A549 (cell line): Measurements from ENCODE around the gene SRCIN1. TPM values are rescaled to one million over a fixed set of nuclear protein-coding genes. Genes with fewer than 3 reads are reported as not detected.
A peak's percentile ranks its signal among the peaks of the same experiment; 100 is the strongest.

ENCODE experiments used
- ATAC-seq, 2 experiments: fragments of 200-7000 bp in 1 of 2; fragments of >200 bp in 1 of 2; cut with Nextera tagmentation in 1 of 2; cut with Tn5 transposase in 1 of 2; 3 replicates each; pipeline versions ENCODE4 v1.8.0 to v1.9.1; 2018 to 2020; ENCODE audit warnings: mild to moderate bottlenecking in 1 of 2, moderate library complexity in 1 of 2
- CTCF ChIA-PET: fragments of 300-600 bp; sonication (Branson Sonifier 250); formaldehyde crosslinking; extraction: SDS; loops from one replicate; lab custom pipeline; 2021; ENCODE audit warnings: antibody characterized with exemption, inconsistent platforms; lab: Yijun Ruan, JAX
- POLR2A ChIA-PET: fragments of 350-600 bp; formaldehyde crosslinking; extraction: SDS; loops from one replicate; lab custom pipeline; 2021; ENCODE audit warnings: antibody characterized with exemption, inconsistent platforms; lab: Yijun Ruan, JAX
- DNase-seq, 2 experiments: peaks; one replicate each; pipeline versions ENCODE4 v3.0.0 to v3.0.0-alpha.2; 2011 to 2016; ENCODE audit warnings: low read depth in 1 of 2, low spot score in 1 of 2
- FAIRE-seq: peaks from 2 replicates; lab custom pipeline; 2011; peaks lifted over from hg19 to GRCh38; lab: Jason Lieb, UNC
- H3K27ac ChIP-seq, 2 experiments: fragments of >200 bp; sonication (Bioruptor Twin); formaldehyde crosslinking; 3 replicates each; pipeline ENCODE4 v1.5.1; 2016 to 2017
- H3K4me1 ChIP-seq: fragments of >200 bp; sonication (Bioruptor Twin); formaldehyde crosslinking; 3 replicates; pipeline ENCODE4 v1.6.1; 2016
- H3K4me2 ChIP-seq: fragments of >200 bp; sonication (Bioruptor Twin); formaldehyde crosslinking; 3 replicates; pipeline ENCODE4 v1.6.1; 2016
- H3K4me3 ChIP-seq: fragments of >200 bp; sonication (Bioruptor Twin); formaldehyde crosslinking; 3 replicates; pipeline ENCODE4 v1.5.1; 2016
- H3K9me3 ChIP-seq: fragments of >200 bp; sonication (Bioruptor Twin); formaldehyde crosslinking; 3 replicates; pipeline ENCODE4 v1.6.1; 2016
- CBX2 ChIP-seq: fragments of 200-600 bp; sonication (generic); IDR thresholded peaks from 2 replicates; pipeline ENCODE4 v1.6.1; 2016; ENCODE audit warnings: low read depth, mild to moderate bottlenecking, borderline replicate concordance
- CHD4 ChIP-seq: fragments of 200-600 bp; sonication (generic); IDR thresholded peaks from 2 replicates; pipeline ENCODE4 v1.6.1; 2016; ENCODE audit warnings: antibody characterized with exemption, mild to moderate bottlenecking, borderline replicate concordance
- CTCF ChIP-seq: fragments of >200 bp; sonication (Bioruptor Twin); formaldehyde crosslinking; IDR thresholded peaks from 3 replicates; pipeline ENCODE4 v1.5.1; 2016
- EHF ChIP-seq: fragments of 250-450 bp; sonication (Bioruptor Pico); IDR thresholded peaks from 2 replicates; pipeline ENCODE4 v1.5.0; 2020; ENCODE audit warnings: mild to moderate bottlenecking
- EHMT2 ChIP-seq: fragments of 200-600 bp; sonication (generic); IDR thresholded peaks from 2 replicates; pipeline ENCODE4 v1.6.1; 2016; ENCODE audit warnings: antibody characterized with exemption, low read depth, mild to moderate bottlenecking, moderate library complexity
- FOSL2 ChIP-seq, 2 experiments: fragments of 450-650 bp in 1 of 2; fragments of >200 bp in 1 of 2; sonication (Bioruptor Twin) in 1 of 2; formaldehyde crosslinking; IDR thresholded peaks; 2 replicates each; pipeline versions ENCODE4 v1.5.0 to v1.6.1; 2016 to 2020; ENCODE audit warnings: mild to moderate bottlenecking in 1 of 2, moderate library complexity in 1 of 2
- FOXS1 ChIP-seq: fragments of 250-450 bp; sonication (Bioruptor Pico); IDR thresholded peaks from 2 replicates; pipeline ENCODE4 v1.5.0; 2020; ENCODE audit warnings: mild to moderate bottlenecking, moderate library complexity
- HDAC2 ChIP-seq: fragments of 200-600 bp; sonication (generic); IDR thresholded peaks from 2 replicates; pipeline ENCODE4 v1.6.1; 2016
- HMGXB4 ChIP-seq: fragments of 250-450 bp; sonication (Bioruptor Pico); IDR thresholded peaks from 2 replicates; pipeline ENCODE4 v1.5.0; 2021; ENCODE audit warnings: mild to moderate bottlenecking, moderate library complexity, borderline replicate concordance
- HOXB13 ChIP-seq: fragments of 250-450 bp; sonication (Bioruptor Pico); IDR thresholded peaks from 2 replicates; pipeline ENCODE4 v1.5.0; 2020; ENCODE audit warnings: low read depth, mild to moderate bottlenecking, moderate library complexity
- HOXB5 ChIP-seq: fragments of 250-450 bp; sonication (Bioruptor Pico); IDR thresholded peaks from 2 replicates; pipeline ENCODE4 v1.5.0; 2020; ENCODE audit warnings: mild to moderate bottlenecking, moderate library complexity
- KDM1A ChIP-seq: fragments of 200-600 bp; sonication (generic); IDR thresholded peaks from 2 replicates; pipeline ENCODE4 v1.6.1; 2016; ENCODE audit warnings: low read depth, mild to moderate bottlenecking
- MAFK ChIP-seq: fragments of 450-650 bp; IDR thresholded peaks from 2 replicates; pipeline ENCODE4 v1.6.1; 2014; ENCODE audit not compliant: partially characterized antibody
- MYC ChIP-seq: IDR thresholded peaks from 2 replicates; pipeline ENCODE4 v1.6.1; 2012; ENCODE audit warnings: mild to moderate bottlenecking, inconsistent platforms, low read length, improper control_type of control experiment, borderline replicate concordance
- NR3C1 ChIP-seq: fragments of >200 bp; sonication (Bioruptor Twin); formaldehyde crosslinking; IDR thresholded peaks from 3 replicates; pipeline ENCODE4 v1.6.1; 2017
- PHF8 ChIP-seq: fragments of 200-600 bp; sonication (generic); IDR thresholded peaks from 2 replicates; pipeline ENCODE4 v1.6.1; 2016; ENCODE audit warnings: low read depth, mild to moderate bottlenecking, antibody characterized with exemption, moderate library complexity, borderline replicate concordance
- POLR2A ChIP-seq: IDR thresholded peaks from 2 replicates; pipeline ENCODE4 v1.6.1; 2012; ENCODE audit warnings: mild to moderate bottlenecking, low read length
- RAD21 ChIP-seq, 2 experiments: fragments of >200 bp in 1 of 2; sonication (Bioruptor Twin) in 1 of 2; formaldehyde crosslinking in 1 of 2; IDR thresholded peaks in 1 of 2; conservative IDR thresholded peaks in 1 of 2; 2 replicates in 1 of 2; 3 replicates in 1 of 2; pipeline ENCODE4 v1.6.1; 2012 to 2018; ENCODE audit warnings: inconsistent platforms in 1 of 2
- RARB ChIP-seq: fragments of 250-450 bp; sonication (Bioruptor Pico); IDR thresholded peaks from 2 replicates; pipeline ENCODE4 v1.8.0; 2021; ENCODE audit warnings: mild to moderate bottlenecking, moderate library complexity
- SMC3 ChIP-seq: fragments of >200 bp; sonication (Bioruptor Twin); formaldehyde crosslinking; IDR thresholded peaks from 3 replicates; pipeline ENCODE4 v1.6.1; 2018; ENCODE audit warnings: inconsistent platforms
- ZSCAN20 ChIP-seq: fragments of 250-450 bp; sonication (Bioruptor Pico); IDR thresholded peaks from 2 replicates; pipeline ENCODE4 v1.8.0; 2022; ENCODE audit warnings: mild to moderate bottlenecking, moderate library complexity
- WGBS: methylation state at CpG from one replicate; pipeline ENCODE4 v1.1.6; 2017; ENCODE audit errors: missing lambda C conversion rate; 5-methylcytosine and 5-hydroxymethylcytosine counted together
- polyA minus RNA-seq: library from RNA; depleted of rRNA, polyadenylated mRNA; stranded (reverse); fragments of >200 nt; gene quantifications from 2 replicates; pipeline ENCODE4 v1.2.3, GENCODE V29; 2011; rRNA and poly(A)+ RNA removed
- polyA plus RNA-seq, 4 experiments: library from polyadenylated mRNA; depleted of rRNA in 3 of 4; stranded (reverse); fragments of >200 nt; fragmentation: RNase III in 1 of 4; extraction: RNeasy Plus Mini Kit Qiagen cat#74134 plus additional on column Dnase treatment in 1 of 4; gene quantifications; 2 replicates in 3 of 4; 3 replicates in 1 of 4; pipeline ENCODE4 v1.2.3, GENCODE V29; 2011 to 2017
- TF ChIP-seq, protein P1 (sequence below): fragments of 250-450 bp; sonication (Bioruptor Pico); IDR thresholded peaks from 2 replicates; pipeline ENCODE4 v1.5.0; 2020; ENCODE audit warnings: low read depth, mild to moderate bottlenecking, moderate library complexity
- TF ChIP-seq, protein P2 (sequence below): fragments of >200 bp; sonication (Bioruptor Twin); formaldehyde crosslinking; IDR thresholded peaks from 3 replicates; pipeline ENCODE4 v1.6.1; 2016
- TF ChIP-seq, protein P3 (sequence below): fragments of 200-600 bp; sonication (generic); IDR thresholded peaks from 2 replicates; pipeline ENCODE4 v1.6.1; 2016; ENCODE audit warnings: antibody characterized with exemption, mild to moderate bottlenecking, moderate library complexity
- TF ChIP-seq, protein P4 (sequence below): fragments of 450-650 bp; IDR thresholded peaks from 2 replicates; pipeline ENCODE4 v1.6.1; 2014; ENCODE audit warnings: antibody characterized with exemption
- TF ChIP-seq, protein P5 (sequence below): IDR thresholded peaks from 2 replicates; pipeline ENCODE4 v1.6.1; 2012

SRCIN1 gene
- polyA plus RNA-seq (2011; rRNA removed) (1.3 and 1.4 TPM in 2 replicates), polyA plus RNA-seq (2017; fragmentation: RNase III; extraction: RNeasy Plus Mini Kit Qiagen cat#74134 plus additional on column Dnase treatment) (2.1 to 3.4 TPM (median 2.6 TPM) in 3 replicates), polyA minus RNA-seq (1.2 and 2.1 TPM in 2 replicates)
- polyA plus RNA-seq (2012; cell fraction: cytosol; rRNA removed), result 1.9 and 2.0 TPM in 2 replicates
- polyA plus RNA-seq (2012; cell fraction: nucleus; rRNA removed), result 8.0 and 16.8 TPM in 2 replicates

- H3K4me3 ChIP-seq, result peak within 1 kb of the TSS; percentile 71
- POLR2A ChIA-PET, result interaction anchor here (0.8 to 1.0 kb wide), 2 partner anchors 18 to 48 kb away, joined by 3 to 4 read pairs; no protein-coding TSS in a partner anchor
- peak; percentile 30 to 66 for ATAC-seq
- H3K4me1 ChIP-seq, result peaks cover 25% of the 10 kb centered on the region
- DNase-seq, result peak; percentile 70
- no peaks in the 10 kb centered on the region for H3K9me3 ChIP-seq
- peak within 1 kb of the TSS; percentile 76 to 93 for H3K27ac ChIP-seq
- 4% methylated on average over 31 of the region's 105 CpGs for WGBS
- FAIRE-seq, result no peak
- peak within 1 kb of the TSS; percentile 99 for H3K4me2 ChIP-seq
- CTCF ChIA-PET, result interaction anchor here (0.6 to 33.9 kb wide), 31 partner anchors 12 to 257 kb away, joined by 3 to 948 read pairs (median 4); no protein-coding TSS in a partner anchor
- TF ChIP-seq SMC3 (peak; percentile 83), CTCF (peak; percentile 100), HDAC2 (0 out of 2 replicates have a peak, but pooled peaks have one; percentile 32), HOXB13 (CRISPR knock-in tag) (no peak), PHF8 (peak; percentile 73; the same call in 1 of the 2 replicates), HMGXB4 (peak; percentile 92; the same call in 1 of the 2 replicates), HOXB5 (CRISPR knock-in tag) (peak; percentile 52; the same call in 1 of the 2 replicates), FOXS1 (CRISPR knock-in tag) (peak; percentile 33; the same call in 1 of the 2 replicates), RAD21 (conservative IDR thresholded peaks at IDR 0.05 in 1 of 2, IDR thresholded peaks at IDR 0.05 in 1 of 2) (peak; percentile 44 to 66), KDM1A (0 out of 2 replicates have a peak, but pooled peaks have one; percentile 56), FOSL2 (IDR thresholded peaks at IDR 0.05) (no peak), FOSL2 (CRISPR knock-in tag; IDR thresholded peaks at IDR 0.05) (no peak), MAFK (no peak), RARB (CRISPR knock-in tag) (no peak), NR3C1 (no peak), CHD4 (peak; percentile 97), CBX2 (no peak), MYC (no peak; the same call in 1 of the 2 replicates), ZSCAN20 (CRISPR knock-in tag) (no peak), EHF (CRISPR knock-in tag) (0 out of 2 replicates have a peak, but pooled peaks have one; percentile 28), POLR2A (peak; percentile 42), EHMT2 (no peak)
- TF ChIP-seq, protein P1, sequence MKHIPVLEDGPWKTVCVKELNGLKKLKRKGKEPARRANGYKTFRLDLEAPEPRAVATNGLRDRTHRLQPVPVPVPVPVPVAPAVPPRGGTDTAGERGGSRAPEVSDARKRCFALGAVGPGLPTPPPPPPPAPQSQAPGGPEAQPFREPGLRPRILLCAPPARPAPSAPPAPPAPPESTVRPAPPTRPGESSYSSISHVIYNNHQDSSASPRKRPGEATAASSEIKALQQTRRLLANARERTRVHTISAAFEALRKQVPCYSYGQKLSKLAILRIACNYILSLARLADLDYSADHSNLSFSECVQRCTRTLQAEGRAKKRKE (CRISPR knock-in tag), result peak; percentile 25; the same call in 1 of the 2 replicates
- TF ChIP-seq, protein P2, sequence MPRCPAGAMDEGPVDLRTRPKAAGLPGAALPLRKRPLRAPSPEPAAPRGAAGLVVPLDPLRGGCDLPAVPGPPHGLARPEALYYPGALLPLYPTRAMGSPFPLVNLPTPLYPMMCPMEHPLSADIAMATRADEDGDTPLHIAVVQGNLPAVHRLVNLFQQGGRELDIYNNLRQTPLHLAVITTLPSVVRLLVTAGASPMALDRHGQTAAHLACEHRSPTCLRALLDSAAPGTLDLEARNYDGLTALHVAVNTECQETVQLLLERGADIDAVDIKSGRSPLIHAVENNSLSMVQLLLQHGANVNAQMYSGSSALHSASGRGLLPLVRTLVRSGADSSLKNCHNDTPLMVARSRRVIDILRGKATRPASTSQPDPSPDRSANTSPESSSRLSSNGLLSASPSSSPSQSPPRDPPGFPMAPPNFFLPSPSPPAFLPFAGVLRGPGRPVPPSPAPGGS, result no peak
- TF ChIP-seq, protein P3, sequence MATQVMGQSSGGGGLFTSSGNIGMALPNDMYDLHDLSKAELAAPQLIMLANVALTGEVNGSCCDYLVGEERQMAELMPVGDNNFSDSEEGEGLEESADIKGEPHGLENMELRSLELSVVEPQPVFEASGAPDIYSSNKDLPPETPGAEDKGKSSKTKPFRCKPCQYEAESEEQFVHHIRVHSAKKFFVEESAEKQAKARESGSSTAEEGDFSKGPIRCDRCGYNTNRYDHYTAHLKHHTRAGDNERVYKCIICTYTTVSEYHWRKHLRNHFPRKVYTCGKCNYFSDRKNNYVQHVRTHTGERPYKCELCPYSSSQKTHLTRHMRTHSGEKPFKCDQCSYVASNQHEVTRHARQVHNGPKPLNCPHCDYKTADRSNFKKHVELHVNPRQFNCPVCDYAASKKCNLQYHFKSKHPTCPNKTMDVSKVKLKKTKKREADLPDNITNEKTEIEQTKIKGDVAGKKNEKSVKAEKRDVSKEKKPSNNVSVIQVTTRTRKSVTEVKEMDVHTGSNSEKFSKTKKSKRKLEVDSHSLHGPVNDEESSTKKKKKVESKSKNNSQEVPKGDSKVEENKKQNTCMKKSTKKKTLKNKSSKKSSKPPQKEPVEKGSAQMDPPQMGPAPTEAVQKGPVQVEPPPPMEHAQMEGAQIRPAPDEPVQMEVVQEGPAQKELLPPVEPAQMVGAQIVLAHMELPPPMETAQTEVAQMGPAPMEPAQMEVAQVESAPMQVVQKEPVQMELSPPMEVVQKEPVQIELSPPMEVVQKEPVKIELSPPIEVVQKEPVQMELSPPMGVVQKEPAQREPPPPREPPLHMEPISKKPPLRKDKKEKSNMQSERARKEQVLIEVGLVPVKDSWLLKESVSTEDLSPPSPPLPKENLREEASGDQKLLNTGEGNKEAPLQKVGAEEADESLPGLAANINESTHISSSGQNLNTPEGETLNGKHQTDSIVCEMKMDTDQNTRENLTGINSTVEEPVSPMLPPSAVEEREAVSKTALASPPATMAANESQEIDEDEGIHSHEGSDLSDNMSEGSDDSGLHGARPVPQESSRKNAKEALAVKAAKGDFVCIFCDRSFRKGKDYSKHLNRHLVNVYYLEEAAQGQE, result peak; percentile 18; the same call in 1 of the 2 replicates
- TF ChIP-seq, protein P4, sequence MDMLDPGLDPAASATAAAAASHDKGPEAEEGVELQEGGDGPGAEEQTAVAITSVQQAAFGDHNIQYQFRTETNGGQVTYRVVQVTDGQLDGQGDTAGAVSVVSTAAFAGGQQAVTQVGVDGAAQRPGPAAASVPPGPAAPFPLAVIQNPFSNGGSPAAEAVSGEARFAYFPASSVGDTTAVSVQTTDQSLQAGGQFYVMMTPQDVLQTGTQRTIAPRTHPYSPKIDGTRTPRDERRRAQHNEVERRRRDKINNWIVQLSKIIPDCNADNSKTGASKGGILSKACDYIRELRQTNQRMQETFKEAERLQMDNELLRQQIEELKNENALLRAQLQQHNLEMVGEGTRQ, result no peak
- TF ChIP-seq, protein P5, sequence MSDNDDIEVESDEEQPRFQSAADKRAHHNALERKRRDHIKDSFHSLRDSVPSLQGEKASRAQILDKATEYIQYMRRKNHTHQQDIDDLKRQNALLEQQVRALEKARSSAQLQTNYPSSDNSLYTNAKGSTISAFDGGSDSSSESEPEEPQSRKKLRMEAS, result peak; percentile 61
These were observed at the start of gene SRCIN1 for GRCh38 chr17:38605841-38606645. SRCIN1 (minus strand) TSS chr17:38605952; CDS start chr17:38605705, 247 bp downstream.
